HG02623 (cell line): ENCODE data around the gene CD79A.

Experiments
- ATAC-seq: cut with Tn5 transposase; IDR thresholded peaks from one replicate; pipeline ENCODE4 v1.9.1; 2021; ENCODE audit warnings: moderate library complexity; ENCODE audit not compliant: unreplicated experiment

CD79A gene

GRCh38 chr19:41876847-41877832 lies at the start of gene CD79A:
CD79A (plus strand) TSS chr19:41877279; CDS start chr19:41877305, 26 bp downstream.
- no peak for ATAC-seq

GRCh38 chr19:41837981-41838708 lies 38.9 kb upstream of the CD79A start:
- no peak for ATAC-seq

GRCh38 chr19:41839211-41839610 lies 37.9 kb upstream of the CD79A start:
- ATAC-seq: no peak

- ATAC-seq: no peak
These were observed 33.7 kb upstream of the CD79A start for GRCh38 chr19:41843371-41843770.

- no peak for ATAC-seq
These were observed 32.5 kb upstream of the CD79A start, which contains the start of gene LYPD4 for GRCh38 chr19:41844601-41845000. LYPD4 (minus strand) TSS chr19:41844683; CDS start chr19:41839285, 5,398 bp downstream.

GRCh38 chr19:41845001-41845050 lies 32.3 kb upstream of the CD79A start, which contains the start of gene DMRTC2:
DMRTC2 (plus strand) TSS chr19:41845042; CDS start chr19:41847429, 2,387 bp downstream.
- no peak for ATAC-seq

GRCh38 chr19:41845051-41845590 lies 32.0 kb upstream of the CD79A start:
- ATAC-seq: no peak

- ATAC-seq: no peak
These were observed 29.6 kb upstream of the CD79A start for GRCh38 chr19:41847351-41848105.

GRCh38 chr19:41848666-41849065 lies 28.4 kb upstream of the CD79A start:
- no peak for ATAC-seq

- no peak for ATAC-seq
These were observed 28.0 kb upstream of the CD79A start for GRCh38 chr19:41849067-41849466.

GRCh38 chr19:41850381-41850780 lies 26.7 kb upstream of the CD79A start:
- no peak for ATAC-seq

- no peak for ATAC-seq
These were observed 25.6 kb upstream of the CD79A start for GRCh38 chr19:41851456-41851855.

- no peak for ATAC-seq
These were observed 23.7 kb upstream of the CD79A start for GRCh38 chr19:41853344-41853743.

- ATAC-seq: no peak
These were observed 23.3 kb upstream of the CD79A start for GRCh38 chr19:41853768-41854167.

- ATAC-seq: no peak
These were observed 17.9 kb upstream of the CD79A start for GRCh38 chr19:41859213-41859617.

GRCh38 chr19:41859618-41860418 lies 17.3 kb upstream of the CD79A start, which contains the start of gene RPS19:
RPS19 (plus strand) TSS chr19:41860255; CDS start chr19:41860775, 520 bp downstream.
- peak; percentile 71 for ATAC-seq

- ATAC-seq: no peak
These were observed 16.5 kb upstream of the CD79A start for GRCh38 chr19:41860419-41861115.

- no peak for ATAC-seq
These were observed 15.8 kb upstream of the CD79A start for GRCh38 chr19:41861116-41861768.

- ATAC-seq: no peak
These were observed 15.2 kb upstream of the CD79A start for GRCh38 chr19:41861846-41862245.
